ENCODE data around the gene PRR18. TPM values are rescaled to one million over a fixed set of nuclear protein-coding genes. Genes with fewer than 3 reads are reported as not detected.

Gene PRR18
- total and polyA plus RNA-seq, 2 of the 13 experiments (the other 11 are each of a cell fraction or from before 2014, with no cell fraction given): 0.04 TPM

GRCh38 chr6:166330612-166331011, 22.4 kb upstream of the PRR18 start (continued):
- TF ChIP-seq RELA (CRISPR knock-in tag; IDR thresholded peaks at IDR 0.05) (no peak), ZNF142 (CRISPR knock-in tag; IDR thresholded peaks at IDR 0.05) (no peak), KDM1A (CRISPR knock-in tag; IDR thresholded peaks at IDR 0.05) (0 out of 2 replicates have a peak, but pooled peaks have one; percentile 22), ZKSCAN5 (CRISPR knock-in tag; IDR thresholded peaks at IDR 0.05) (no peak), SALL1 (CRISPR knock-in tag; IDR thresholded peaks at IDR 0.05) (peak; percentile 93), ZNF354B (CRISPR knock-in tag; IDR thresholded peaks at IDR 0.05) (no peak), SNAPC5 (CRISPR knock-in tag; IDR thresholded peaks at IDR 0.05; ENCODE audit: borderline replicate concordance) (no peak), RBM39 (IDR thresholded peaks at IDR 0.05; ENCODE audit: low read depth, low read length, poor library complexity, severe bottlenecking) (peak; percentile 33), TCF7L2 (IDR thresholded peaks at IDR 0.05; ENCODE audit: low read depth, low read length) (no peak), ZUFSP (CRISPR knock-in tag; IDR thresholded peaks at IDR 0.05; ENCODE audit: borderline replicate concordance) (no peak), PREB (CRISPR knock-in tag; IDR thresholded peaks at IDR 0.05) (no peak), GABPB1 (CRISPR knock-in tag; IDR thresholded peaks at IDR 0.05) (peak; percentile 66), ZMAT3 (CRISPR knock-in tag; conservative IDR thresholded peaks at IDR 0.05) (no peak), RFXANK (CRISPR knock-in tag; IDR thresholded peaks at IDR 0.05) (no peak), BCL6 (CRISPR knock-in tag; IDR thresholded peaks at IDR 0.05) (peak; percentile 52; the same call in 1 of the 2 replicates), ZNF292 (CRISPR knock-in tag; IDR thresholded peaks at IDR 0.05; ENCODE audit: borderline replicate concordance, low read depth) (peak; percentile 96), YEATS2 (CRISPR knock-in tag; IDR thresholded peaks at IDR 0.05; ENCODE audit: borderline replicate concordance) (0 out of 2 replicates have a peak, but pooled peaks have one; percentile 35), MTF2 (CRISPR knock-in tag; IDR thresholded peaks at IDR 0.05; ENCODE audit: borderline replicate concordance) (no peak), SETDB1 (CRISPR knock-in tag; IDR thresholded peaks at IDR 0.05; ENCODE audit: borderline replicate concordance) (no peak)
- TF ChIP-seq, protein P1, sequence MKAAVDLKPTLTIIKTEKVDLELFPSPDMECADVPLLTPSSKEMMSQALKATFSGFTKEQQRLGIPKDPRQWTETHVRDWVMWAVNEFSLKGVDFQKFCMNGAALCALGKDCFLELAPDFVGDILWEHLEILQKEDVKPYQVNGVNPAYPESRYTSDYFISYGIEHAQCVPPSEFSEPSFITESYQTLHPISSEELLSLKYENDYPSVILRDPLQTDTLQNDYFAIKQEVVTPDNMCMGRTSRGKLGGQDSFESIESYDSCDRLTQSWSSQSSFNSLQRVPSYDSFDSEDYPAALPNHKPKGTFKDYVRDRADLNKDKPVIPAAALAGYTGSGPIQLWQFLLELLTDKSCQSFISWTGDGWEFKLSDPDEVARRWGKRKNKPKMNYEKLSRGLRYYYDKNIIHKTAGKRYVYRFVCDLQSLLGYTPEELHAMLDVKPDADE (CRISPR knock-in tag; IDR thresholded peaks at IDR 0.05): no peak

All from HepG2 (cell line).